GM18868 (cell line): ENCODE measurements around the gene UBE2E1.

Experiments
- ATAC-seq: cut with Tn5 transposase; IDR thresholded peaks from one replicate; pipeline ENCODE4 v1.9.1; 2021; ENCODE audit warnings: mild to moderate bottlenecking, moderate library complexity; ENCODE audit not compliant: unreplicated experiment

Gene UBE2E1

GRCh38 chr3:23819599-23820360 lies 14.0 kb downstream of the UBE2E1 start:
- peak; percentile 63 for ATAC-seq

- ATAC-seq, result peak; percentile 41
Observed at GRCh38 chr3:23820888-23821287, 15.1 kb downstream of the UBE2E1 start.

GRCh38 chr3:23821858-23822257 lies 16.1 kb downstream of the UBE2E1 start:
- ATAC-seq, result no peak

- no peak for ATAC-seq
Observed at GRCh38 chr3:23822559-23822958, 16.8 kb downstream of the UBE2E1 start.

GRCh38 chr3:23823620-23824019 lies 17.9 kb downstream of the UBE2E1 start:
- no peak for ATAC-seq

- ATAC-seq, result no peak
Observed at GRCh38 chr3:23824699-23825444, 19.1 kb downstream of the UBE2E1 start.

- ATAC-seq, result no peak
Observed at GRCh38 chr3:23825802-23826201, 20.0 kb downstream of the UBE2E1 start.

- no peak for ATAC-seq
Observed at GRCh38 chr3:23826382-23827064, 20.8 kb downstream of the UBE2E1 start.

- ATAC-seq, result peak; percentile 63
Observed at GRCh38 chr3:23829242-23829934, 23.6 kb downstream of the UBE2E1 start.

- ATAC-seq, result peak; percentile 77
Observed at GRCh38 chr3:23830869-23831484, 25.2 kb downstream of the UBE2E1 start.

GRCh38 chr3:23831517-23832394 lies 26.0 kb downstream of the UBE2E1 start:
- peak; percentile 20 for ATAC-seq

GRCh38 chr3:23832523-23832922 lies 26.8 kb downstream of the UBE2E1 start:
- ATAC-seq, result no peak

GRCh38 chr3:23834082-23834870 lies 28.5 kb downstream of the UBE2E1 start:
- no peak for ATAC-seq

GRCh38 chr3:23835087-23835486 lies 29.3 kb downstream of the UBE2E1 start:
- no peak for ATAC-seq

- no peak for ATAC-seq
Observed at GRCh38 chr3:23835802-23836201, 30.0 kb downstream of the UBE2E1 start.

- peak; percentile 37 for ATAC-seq
Observed at GRCh38 chr3:23836536-23837230, 30.9 kb downstream of the UBE2E1 start.

- ATAC-seq, result no peak
Observed at GRCh38 chr3:23837286-23837685, 31.5 kb downstream of the UBE2E1 start.

GRCh38 chr3:23837691-23838090 lies 31.9 kb downstream of the UBE2E1 start:
- ATAC-seq, result peak; percentile 46
